Fibroblast of lung (primary cell): ENCODE data around the gene ARHGAP45. TPM values are rescaled to one million over a fixed set of nuclear protein-coding genes. Genes with fewer than 3 reads are reported as not detected.

Experiments used
- DNase-seq, 2 donors: peaks; one replicate each; pipeline versions ENCODE4 v3.0.0 to v3.0.0-alpha.2; 2010; ENCODE audit warnings: low read depth in 2 of 2
- H2AFZ ChIP-seq: 2 replicates; pipeline ENCODE4 v1.5.1; 2012; ENCODE audit warnings: low read length, control low read depth, inconsistent platforms
- H3K27ac ChIP-seq: 2 replicates; pipeline ENCODE4 v1.5.1; 2011; ENCODE audit warnings: low read length, control low read depth; ENCODE audit not compliant: insufficient read depth
- H3K27me3 ChIP-seq: 2 replicates; pipeline ENCODE4 v1.5.1; 2011; ENCODE audit warnings: mild to moderate bottlenecking, low read length; ENCODE audit not compliant: control insufficient read depth, insufficient read depth
- H3K36me3 ChIP-seq: 2 replicates; pipeline ENCODE4 v1.5.1; 2011; ENCODE audit warnings: low read length; ENCODE audit not compliant: control insufficient read depth, insufficient read depth
- H3K4me1 ChIP-seq: 2 replicates; pipeline ENCODE4 v1.5.1; 2011; ENCODE audit warnings: low read length; ENCODE audit not compliant: control insufficient read depth, insufficient read depth; ENCODE audit errors: extremely low read depth
- H3K4me2 ChIP-seq: 2 replicates; pipeline ENCODE4 v1.5.1; 2011; ENCODE audit warnings: low read length, control low read depth; ENCODE audit not compliant: insufficient read depth; ENCODE audit errors: extremely low read depth
- H3K4me3 ChIP-seq, 4 experiments: fragments of 200-600 bp in 1 of 4; sonication (generic) in 1 of 4; replicated peaks in 1 of 4; 2 replicates each; pipeline ENCODE4 v1.5.1; 2011 to 2016; ENCODE audit warnings: low read length in 4 of 4, low read depth in 3 of 4, mild to moderate bottlenecking in 3 of 4, control low read depth in 2 of 4, inconsistent platforms in 1 of 4, mixed read lengths in 1 of 4; ENCODE audit not compliant: insufficient read depth in 1 of 4; ENCODE audit errors: control extremely low read depth in 1 of 4
- H3K79me2 ChIP-seq: 2 replicates; pipeline ENCODE4 v1.5.1; 2012; ENCODE audit warnings: mild to moderate bottlenecking, low read length, inconsistent platforms; ENCODE audit not compliant: control insufficient read depth, insufficient read depth
- H3K9ac ChIP-seq: 2 replicates; pipeline ENCODE4 v1.5.1; 2011; ENCODE audit warnings: mild to moderate bottlenecking, low read length, control low read depth; ENCODE audit not compliant: insufficient read depth
- H3K9me3 ChIP-seq: 2 replicates; pipeline ENCODE4 v1.5.1; 2012; ENCODE audit warnings: low read depth, low read length; ENCODE audit not compliant: control insufficient read depth, insufficient read depth
- H4K20me1 ChIP-seq: 2 replicates; pipeline ENCODE4 v1.5.1; 2011; ENCODE audit warnings: low read length; ENCODE audit not compliant: control insufficient read depth, insufficient read depth; ENCODE audit errors: extremely low read depth
- EZH2 ChIP-seq: IDR thresholded peaks from 2 replicates; pipeline ENCODE4 v1.5.1; 2012; ENCODE audit warnings: low read length, control low read depth, mild to moderate bottlenecking; ENCODE audit errors: missing control alignments
- polyA plus RNA-seq, 2 donors: library from polyadenylated mRNA; depleted of rRNA in 1 of 2; stranded (reverse) in 1 of 2; unstranded in 1 of 2; fragments of >200 nt; gene quantifications; 2 replicates each; pipeline ENCODE4 v1.2.1, GENCODE V29; 2011 to 2012; ENCODE audit warnings: missing spikeins in 1 of 2
- total RNA-seq: library from RNA; depleted of rRNA; stranded (reverse); fragments of >200 nt; gene quantifications from 2 replicates; pipeline ENCODE4 v1.2.1, GENCODE V29; 2014
- TF ChIP-seq, protein P1 (sequence below), 2 donors: IDR thresholded peaks in 1 of 2; conservative IDR thresholded peaks in 1 of 2; 1 replicate in 1 of 2; 2 replicates in 1 of 2; pipeline ENCODE4 v1.5.1; 2011 to 2012; ENCODE audit warnings: low read length in 2 of 2, control low read depth in 1 of 2, inconsistent platforms in 1 of 2, low read depth in 1 of 2, mild to moderate bottlenecking in 1 of 2

The ARHGAP45 gene
- total and polyA plus RNA-seq, 2 donors (not counting 1 experiment from before 2014, with no cell fraction given) = 0.42 to 1.8 TPM

DNA sequence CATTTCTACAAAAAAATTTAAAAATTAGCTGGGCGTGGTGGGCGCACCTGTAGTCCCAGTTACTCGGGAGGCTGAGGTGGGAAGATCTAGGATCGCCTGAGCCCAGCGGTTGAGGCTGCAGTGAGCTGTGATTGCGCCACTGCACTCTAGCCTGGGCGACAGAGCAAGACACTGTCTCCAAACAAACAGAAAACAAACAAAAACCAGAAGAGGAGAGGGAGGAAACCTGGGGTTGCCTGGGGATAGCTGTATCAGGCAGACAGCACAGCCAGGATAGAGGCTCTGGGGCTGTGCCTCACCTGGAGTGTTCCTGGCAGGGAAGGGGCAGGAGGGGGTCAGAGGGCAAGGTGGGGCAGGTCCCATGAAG, 30.8 kb downstream of the ARHGAP45 start:
- DNase-seq = no peak
- no peak overlapping the region for H3K27ac ChIP-seq

DNA sequence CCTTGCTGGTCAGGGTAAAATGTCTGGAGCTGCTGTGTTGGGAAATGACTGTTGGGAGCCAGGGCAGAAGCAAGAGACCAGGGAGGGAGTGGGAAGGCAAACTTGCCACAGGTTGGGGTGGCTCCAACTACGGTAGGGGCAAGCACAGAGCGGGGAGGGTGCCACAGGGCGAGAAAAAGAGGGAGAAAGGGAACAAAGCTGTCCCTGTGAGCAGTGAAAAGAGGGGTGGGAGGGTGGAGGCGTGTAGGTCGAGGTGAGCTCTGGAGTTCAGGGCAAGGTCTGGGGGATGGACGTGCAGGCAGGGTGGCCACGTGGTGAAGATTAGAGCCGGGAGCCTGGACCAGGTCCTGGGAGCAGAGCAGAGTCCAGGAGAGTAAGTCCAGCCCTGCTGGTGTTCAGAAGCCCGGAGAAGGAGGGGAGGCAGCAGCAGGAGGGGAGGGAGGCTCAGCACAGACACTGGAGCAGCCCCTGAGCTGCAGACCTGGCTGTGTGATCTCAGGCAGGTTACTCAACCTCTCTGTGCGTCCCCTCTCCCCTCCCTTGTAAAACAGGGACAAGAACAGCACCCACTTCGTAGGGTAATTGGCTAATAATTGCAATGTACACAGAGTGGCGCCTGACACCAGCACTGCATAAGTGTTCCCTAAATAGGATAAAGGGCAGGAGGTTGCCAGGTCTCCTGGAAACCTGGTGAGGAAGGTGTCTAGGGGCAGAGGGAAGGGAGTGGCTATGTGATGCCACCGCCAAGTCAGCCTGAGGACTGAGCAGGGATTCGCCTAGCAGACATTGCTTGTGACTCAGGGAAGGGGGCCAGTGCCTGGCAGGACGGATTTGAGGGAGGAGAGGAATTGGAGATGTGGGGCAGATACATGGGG, 31.4 kb downstream of the ARHGAP45 start:
- Histone ChIP-seq H3K27me3 (no peaks in the 10 kb centered on the region), H3K79me2 (peaks cover 17% of the 10 kb centered on the region), H3K36me3 (no peaks in the 10 kb centered on the region), H3K4me1 (peaks cover 21% of the 10 kb centered on the region), H3K4me2 (no peak overlapping the region), H3K27ac (peak overlapping the region; percentile 55), H3K9me3 (no peaks in the 10 kb centered on the region), H3K9ac (no peak overlapping the region), H3K4me3 (no peak overlapping the region), H4K20me1 (no peaks in the 10 kb centered on the region), H2AFZ (no peak overlapping the region)
- no peak for TF ChIP-seq EZH2
- TF ChIP-seq, protein P1, sequence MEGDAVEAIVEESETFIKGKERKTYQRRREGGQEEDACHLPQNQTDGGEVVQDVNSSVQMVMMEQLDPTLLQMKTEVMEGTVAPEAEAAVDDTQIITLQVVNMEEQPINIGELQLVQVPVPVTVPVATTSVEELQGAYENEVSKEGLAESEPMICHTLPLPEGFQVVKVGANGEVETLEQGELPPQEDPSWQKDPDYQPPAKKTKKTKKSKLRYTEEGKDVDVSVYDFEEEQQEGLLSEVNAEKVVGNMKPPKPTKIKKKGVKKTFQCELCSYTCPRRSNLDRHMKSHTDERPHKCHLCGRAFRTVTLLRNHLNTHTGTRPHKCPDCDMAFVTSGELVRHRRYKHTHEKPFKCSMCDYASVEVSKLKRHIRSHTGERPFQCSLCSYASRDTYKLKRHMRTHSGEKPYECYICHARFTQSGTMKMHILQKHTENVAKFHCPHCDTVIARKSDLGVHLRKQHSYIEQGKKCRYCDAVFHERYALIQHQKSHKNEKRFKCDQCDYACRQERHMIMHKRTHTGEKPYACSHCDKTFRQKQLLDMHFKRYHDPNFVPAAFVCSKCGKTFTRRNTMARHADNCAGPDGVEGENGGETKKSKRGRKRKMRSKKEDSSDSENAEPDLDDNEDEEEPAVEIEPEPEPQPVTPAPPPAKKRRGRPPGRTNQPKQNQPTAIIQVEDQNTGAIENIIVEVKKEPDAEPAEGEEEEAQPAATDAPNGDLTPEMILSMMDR (conservative IDR thresholded peaks at IDR 0.05 in 1 of 2, IDR thresholded peaks at IDR 0.05 in 1 of 2; ENCODE audit: low read depth in 1 of 2, low read length in 2 of 2) = no peak
- no peak for DNase-seq

More for the DNA sequence above, 30.8 kb downstream of the ARHGAP45 start:
- Histone ChIP-seq H3K9ac (no peak overlapping the region), H2AFZ (no peak overlapping the region), H3K4me2 (no peak overlapping the region), H3K79me2 (peaks cover 23% of the 10 kb centered on the region), H3K4me3 (no peak overlapping the region), H3K9me3 (no peaks in the 10 kb centered on the region), H3K27me3 (no peaks in the 10 kb centered on the region), H4K20me1 (no peaks in the 10 kb centered on the region), H3K4me1 (peaks cover 15% of the 10 kb centered on the region), H3K36me3 (no peaks in the 10 kb centered on the region)
- TF ChIP-seq, protein P1 (conservative IDR thresholded peaks at IDR 0.05 in 1 of 2, IDR thresholded peaks at IDR 0.05 in 1 of 2; ENCODE audit: low read depth in 1 of 2, low read length in 2 of 2) = no peak
- TF ChIP-seq EZH2 = no peak

DNA sequence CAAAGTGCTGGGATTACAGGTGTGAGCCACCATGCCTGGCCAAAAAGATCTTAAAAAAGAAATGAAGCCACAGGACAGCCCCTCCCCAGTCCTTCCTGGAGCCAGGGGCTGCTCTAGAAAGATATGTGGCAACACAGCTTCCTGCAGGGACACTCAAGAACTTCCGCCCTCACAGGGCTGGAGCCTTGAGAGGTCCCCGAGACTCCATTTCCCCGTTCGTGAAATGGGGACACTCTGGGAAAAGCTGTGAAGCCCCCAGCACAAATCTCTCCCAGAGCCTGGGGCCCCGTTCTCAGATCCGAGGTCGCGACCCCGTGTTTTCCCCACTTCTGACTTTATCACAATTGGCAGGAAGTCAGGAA, 34.4 kb downstream of the ARHGAP45 start:
- no peak overlapping the region for H3K4me3 ChIP-seq

More for the DNA sequence above, 34.4 kb downstream of the ARHGAP45 start:
- Histone ChIP-seq H3K79me2 (peaks cover 13% of the 10 kb centered on the region), H4K20me1 (no peaks in the 10 kb centered on the region), H2AFZ (no peak overlapping the region), H3K27ac (peak overlapping the region; percentile 78), H3K4me1 (peaks cover 20% of the 10 kb centered on the region), H3K36me3 (peaks cover 10% of the 10 kb centered on the region), H3K9ac (no peak overlapping the region), H3K9me3 (no peaks in the 10 kb centered on the region), H3K4me2 (no peak overlapping the region), H3K27me3 (no peaks in the 10 kb centered on the region)
- DNase-seq = no peak
- TF ChIP-seq EZH2 = no peak
- TF ChIP-seq, protein P1 (conservative IDR thresholded peaks at IDR 0.05 in 1 of 2, IDR thresholded peaks at IDR 0.05 in 1 of 2; ENCODE audit: low read depth in 1 of 2, low read length in 2 of 2) = no peak
